ENCODE data around the gene HIP1.

DNA sequence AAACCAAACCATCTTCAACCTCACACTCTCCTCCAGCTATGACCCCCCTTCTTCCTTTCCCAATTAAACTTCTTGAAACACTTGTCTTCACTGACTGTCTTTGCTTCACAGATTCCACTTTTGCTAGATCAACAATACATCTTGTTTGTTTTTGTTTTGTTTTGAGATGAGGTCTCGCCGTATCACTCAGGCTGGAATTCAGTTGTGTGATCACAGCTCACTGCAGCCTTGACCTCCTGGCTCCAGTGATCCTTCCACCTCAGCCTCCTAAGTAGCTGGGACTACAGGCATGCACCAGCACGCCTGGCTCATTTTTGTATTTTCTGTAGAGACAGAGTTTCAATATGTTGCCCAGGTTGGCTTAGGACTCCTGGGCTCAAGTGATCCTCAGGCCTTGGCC is 59.7 kb downstream of the HIP1 start:
- no peak for TF ChIP-seq EZH2 (IDR thresholded peaks at IDR 0.05; ENCODE audit: low read length, unreplicated experiment)
- TF ChIP-seq, protein P1, sequence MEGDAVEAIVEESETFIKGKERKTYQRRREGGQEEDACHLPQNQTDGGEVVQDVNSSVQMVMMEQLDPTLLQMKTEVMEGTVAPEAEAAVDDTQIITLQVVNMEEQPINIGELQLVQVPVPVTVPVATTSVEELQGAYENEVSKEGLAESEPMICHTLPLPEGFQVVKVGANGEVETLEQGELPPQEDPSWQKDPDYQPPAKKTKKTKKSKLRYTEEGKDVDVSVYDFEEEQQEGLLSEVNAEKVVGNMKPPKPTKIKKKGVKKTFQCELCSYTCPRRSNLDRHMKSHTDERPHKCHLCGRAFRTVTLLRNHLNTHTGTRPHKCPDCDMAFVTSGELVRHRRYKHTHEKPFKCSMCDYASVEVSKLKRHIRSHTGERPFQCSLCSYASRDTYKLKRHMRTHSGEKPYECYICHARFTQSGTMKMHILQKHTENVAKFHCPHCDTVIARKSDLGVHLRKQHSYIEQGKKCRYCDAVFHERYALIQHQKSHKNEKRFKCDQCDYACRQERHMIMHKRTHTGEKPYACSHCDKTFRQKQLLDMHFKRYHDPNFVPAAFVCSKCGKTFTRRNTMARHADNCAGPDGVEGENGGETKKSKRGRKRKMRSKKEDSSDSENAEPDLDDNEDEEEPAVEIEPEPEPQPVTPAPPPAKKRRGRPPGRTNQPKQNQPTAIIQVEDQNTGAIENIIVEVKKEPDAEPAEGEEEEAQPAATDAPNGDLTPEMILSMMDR (conservative IDR thresholded peaks at IDR 0.05; ENCODE audit: low read depth, low read length): no peak

All from PC-3 (cell line).